Measurements from ENCODE around the gene NHLRC2. TPM values are rescaled to one million over a fixed set of nuclear protein-coding genes. Genes with fewer than 3 reads are reported as not detected.

Gene NHLRC2
- total and polyA plus RNA-seq, 12 donors: 5.8 to 45.2 (median 24.9) TPM

GRCh38 chr10:113879691-113880090 lies 25.2 kb downstream of the NHLRC2 start:
- intact Hi-C loops (cut with DNase I): no loop called here
- H3K36me3 ChIP-seq (replicated peaks in 1 of 2): peaks cover 0 to 4% of the 10 kb centered on the region in 2 donors
- DNase-seq: no peak

GRCh38 chr10:113880236-113880635 lies 25.8 kb downstream of the NHLRC2 start:
- Histone ChIP-seq H3K4me3 (no peak overlapping the region), H3K36me3 (replicated peaks in 1 of 2) (peaks cover 0 to 4% of the 10 kb centered on the region in 2 donors), H3K4me1 (replicated peaks in 1 of 2) (no peaks in the 10 kb centered on the region), H3K9me3 (replicated peaks in 1 of 3) (no peaks in the 10 kb centered on the region), H3K27me3 (no peaks in the 10 kb centered on the region), H3K27ac (no peak overlapping the region)
- 78 to 86% (median 79%) methylated on average over 1 of the region's 1 CpG for WGBS, 4 donors
- no peak for DNase-seq
- TF ChIP-seq POLR2A (IDR thresholded peaks at IDR 0.05) (no peak), CTCF (IDR thresholded peaks at IDR 0.05) (no peak)
- intact Hi-C loops (cut with DNase I): no loop called here

More at GRCh38 chr10:113879691-113880090, 25.2 kb downstream of the NHLRC2 start:
- Histone ChIP-seq H3K4me1 (replicated peaks in 1 of 2) (no peaks in the 10 kb centered on the region), H3K27ac (no peak overlapping the region), H3K27me3 (no peaks in the 10 kb centered on the region), H3K4me3 (no peak overlapping the region), H3K9me3 (replicated peaks in 1 of 3) (no peaks in the 10 kb centered on the region)
- TF ChIP-seq POLR2A (IDR thresholded peaks at IDR 0.05) (no peak), CTCF (IDR thresholded peaks at IDR 0.05) (no peak)
- 65 to 86% (median 82%) methylated on average over 2 of the region's 2 CpGs for WGBS, 4 donors

GRCh38 chr10:113882240-113882639 lies 27.8 kb downstream of the NHLRC2 start:
- Histone ChIP-seq H3K36me3 (replicated peaks in 1 of 2) (no peaks in the 10 kb centered on the region), H3K4me3 (no peak overlapping the region), H3K9me3 (replicated peaks in 1 of 3) (no peaks in the 10 kb centered on the region), H3K27ac (no peak overlapping the region), H3K27me3 (no peaks in the 10 kb centered on the region), H3K4me1 (replicated peaks in 1 of 2) (no peaks in the 10 kb centered on the region)
- no peak for TF ChIP-seq CTCF (IDR thresholded peaks at IDR 0.05)
- no peak for TF ChIP-seq POLR2A (IDR thresholded peaks at IDR 0.05)
- intact Hi-C loops (cut with DNase I): no loop called here
- WGBS, 4 donors: 93 to 98% (median 97%) methylated on average over 2 of the region's 2 CpGs
- no peak for DNase-seq

- no peak for TF ChIP-seq POLR2A (IDR thresholded peaks at IDR 0.05)
- no peak for TF ChIP-seq CTCF (IDR thresholded peaks at IDR 0.05)
- Histone ChIP-seq H3K4me3 (no peak overlapping the region), H3K4me1 (replicated peaks in 1 of 2) (no peaks in the 10 kb centered on the region), H3K27ac (no peak overlapping the region), H3K27me3 (no peaks in the 10 kb centered on the region), H3K36me3 (replicated peaks in 1 of 2) (no peaks in the 10 kb centered on the region), H3K9me3 (replicated peaks in 1 of 3) (peaks cover 0 to 6% (median 0%) of the 10 kb centered on the region in 3 donors)
- no peak for DNase-seq
- 82 to 93% (median 86%) methylated on average over 2 of the region's 2 CpGs for WGBS, 4 donors
- intact Hi-C loops (cut with DNase I): no loop called here
Observed at GRCh38 chr10:113889911-113890310, 35.5 kb downstream of the NHLRC2 start.
